Measurements from ENCODE around the gene STUM.
"Not testable (repeated sequence)": the region's sequence is repeated elsewhere in the genome, so short reads cannot be mapped to it uniquely, and the experiment has no call there.

The STUM gene

DNA sequence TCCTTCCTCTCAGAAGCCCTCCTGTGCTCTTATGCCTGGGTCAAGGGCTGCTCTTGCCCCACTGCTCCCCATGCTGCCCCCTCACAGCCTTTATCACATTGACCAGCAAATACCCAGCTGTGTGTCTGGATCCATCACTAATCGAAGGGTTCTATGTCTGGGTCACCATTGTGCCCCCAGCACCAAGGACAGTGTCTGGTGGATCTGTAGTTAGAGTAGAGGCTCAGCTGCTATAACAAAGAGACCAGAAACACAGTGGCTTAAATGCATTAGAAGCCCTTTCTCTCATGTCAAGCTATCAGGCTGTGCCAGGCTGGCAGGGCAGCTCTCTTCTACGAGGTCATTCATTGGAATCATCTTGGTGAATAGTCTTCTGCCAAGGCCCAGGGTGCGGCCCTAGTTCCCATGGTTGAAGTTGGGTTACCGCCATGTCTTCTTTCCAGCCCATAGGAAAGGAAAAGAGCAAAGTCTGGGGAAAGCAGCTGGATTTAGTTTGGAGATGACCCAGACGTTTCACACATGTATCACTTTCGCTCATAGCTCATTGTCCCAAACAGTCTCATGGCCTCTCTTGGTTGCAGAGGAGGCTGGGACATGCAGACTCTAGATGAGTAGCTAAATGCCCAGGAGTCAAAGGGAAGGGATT, 32.2 kb downstream of the STUM start:
- no peak for DNase-seq (ENCODE audit: low read depth in 2 of 2)

DNA sequence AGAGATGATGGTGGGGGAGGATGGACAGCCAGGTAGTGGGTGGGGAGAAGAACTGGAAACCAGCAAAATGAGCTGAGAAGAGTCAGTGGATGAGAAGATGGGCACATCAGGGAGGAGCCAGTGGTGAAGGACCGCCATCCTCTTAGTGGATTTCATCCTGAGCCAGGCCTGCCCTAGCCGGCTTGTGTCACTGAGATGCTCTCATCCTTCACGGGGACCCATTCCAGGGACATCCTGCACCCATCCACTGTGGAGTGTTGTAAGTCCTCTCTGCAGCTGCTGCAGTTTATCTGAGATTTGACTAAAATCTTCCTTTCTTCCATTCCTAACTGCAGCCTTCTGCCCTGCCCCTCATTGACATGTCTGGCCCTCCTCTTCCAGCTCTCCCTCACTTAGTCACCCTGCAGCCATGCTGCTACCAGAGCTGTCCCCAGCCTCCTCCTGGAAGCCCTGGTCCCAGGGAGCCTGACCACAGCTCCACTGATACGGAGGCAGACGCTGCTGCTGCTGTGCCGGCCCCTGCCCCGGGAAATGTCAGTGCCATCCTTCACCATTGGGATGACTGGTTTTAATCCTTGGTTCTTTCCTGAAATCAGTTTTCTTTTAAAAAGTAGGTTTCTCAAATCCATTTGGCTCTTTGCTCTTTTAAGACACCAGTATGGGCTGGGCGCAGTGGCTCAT, 33.2 kb downstream of the STUM start:
- no peak for DNase-seq (ENCODE audit: low read depth in 2 of 2)

DNA sequence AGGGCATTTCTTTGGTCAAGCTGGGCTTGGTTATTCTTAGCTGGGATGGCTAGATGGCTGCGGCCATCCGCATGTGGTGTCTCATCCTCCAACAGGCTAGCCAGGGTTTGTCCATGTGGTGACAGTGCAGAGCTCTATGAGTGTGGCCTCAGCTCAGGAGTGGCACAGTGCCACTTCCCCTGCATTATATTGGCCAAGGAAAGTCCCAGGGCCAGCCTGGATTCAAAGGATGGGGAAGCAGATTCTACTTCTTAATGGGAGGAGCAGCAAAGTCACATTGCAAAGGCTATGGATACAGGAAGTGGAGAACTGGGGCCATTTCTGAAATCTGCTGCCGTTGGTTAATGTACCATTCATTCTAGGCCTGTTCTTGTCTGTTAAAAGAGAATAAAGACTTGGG, 34.4 kb downstream of the STUM start:
- no peak for DNase-seq (ENCODE audit: low read depth in 2 of 2)

DNA sequence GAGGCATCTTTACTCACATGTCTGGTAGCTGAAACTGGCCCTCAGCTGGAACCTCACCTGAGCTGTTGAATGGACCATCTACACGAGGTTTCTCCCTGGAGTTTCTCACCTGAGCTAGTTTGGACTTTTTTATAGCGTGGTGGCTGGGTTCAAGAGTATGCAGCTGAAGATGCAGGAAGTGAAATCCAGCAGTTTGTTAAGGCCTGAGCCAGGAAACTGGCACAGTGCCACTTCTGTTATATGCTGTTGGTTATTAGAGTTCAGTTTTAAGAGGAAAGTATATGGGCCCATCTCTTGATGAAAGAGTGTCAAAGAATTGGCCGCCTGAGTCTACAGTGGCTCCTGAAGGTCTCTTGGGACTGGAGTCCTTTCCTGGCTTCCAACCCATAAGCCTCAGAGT, 35.6 kb downstream of the STUM start:
- no peak for DNase-seq (ENCODE audit: low read depth in 2 of 2)

DNA sequence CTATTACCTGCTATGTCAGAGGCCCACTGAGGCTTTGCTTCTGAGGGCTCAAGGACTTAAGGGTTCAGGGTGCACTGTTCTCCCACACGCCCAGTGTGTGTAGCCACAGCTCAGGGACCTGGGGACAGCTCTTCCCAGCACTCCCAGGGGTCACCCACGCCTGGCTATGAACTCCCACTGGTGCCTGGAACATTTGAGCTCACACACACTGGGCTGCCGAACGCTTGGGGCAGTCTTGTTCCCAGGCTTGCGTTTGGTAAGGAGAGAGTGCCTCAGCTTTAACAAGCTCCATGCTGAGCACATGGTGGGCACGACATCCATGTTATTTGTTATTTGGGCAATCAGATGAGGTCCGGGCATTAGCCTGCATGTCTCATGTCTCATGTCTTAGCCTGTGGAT, 37.6 kb downstream of the STUM start:
- DNase-seq (ENCODE audit: low read depth in 2 of 2), result no peak

DNA sequence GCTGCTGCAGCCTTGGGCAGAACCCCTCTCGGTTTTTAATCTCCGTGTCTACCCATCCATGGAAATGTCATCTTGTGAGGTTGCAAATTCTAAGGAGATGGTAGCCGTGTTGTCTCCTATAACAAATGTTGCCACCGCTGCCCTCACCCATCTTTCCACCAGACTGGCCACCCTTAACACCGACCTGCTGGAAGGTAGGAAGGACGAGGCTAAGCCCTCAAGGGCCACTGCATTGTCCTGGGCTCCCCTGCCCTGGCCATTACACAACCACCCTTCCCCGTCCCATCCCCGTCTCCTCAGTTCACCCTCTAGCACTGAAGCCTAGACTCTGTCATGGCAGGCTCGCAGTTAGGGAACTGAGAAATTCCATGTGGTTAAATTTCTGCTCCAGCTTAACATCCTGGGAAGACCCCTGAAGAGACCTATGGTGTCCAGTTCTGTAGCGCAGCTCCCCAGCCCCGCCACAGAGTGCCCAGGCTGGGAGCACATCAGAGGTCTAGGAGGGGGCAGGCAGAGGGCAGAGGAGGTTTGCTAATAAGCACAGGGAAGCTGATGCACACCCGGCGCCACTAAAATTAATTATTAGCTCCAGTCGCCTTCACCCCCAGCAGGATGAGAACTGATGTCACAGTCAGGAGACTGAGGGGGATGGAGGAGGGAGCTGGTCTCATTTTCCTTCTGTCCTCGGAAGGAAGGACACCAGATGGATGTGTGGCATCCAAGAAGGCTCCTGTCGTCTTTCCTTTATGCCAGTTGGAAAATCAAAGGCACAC, 38.3 kb downstream of the STUM start:
- no peak for DNase-seq (ENCODE audit: low read depth in 2 of 2)

DNA sequence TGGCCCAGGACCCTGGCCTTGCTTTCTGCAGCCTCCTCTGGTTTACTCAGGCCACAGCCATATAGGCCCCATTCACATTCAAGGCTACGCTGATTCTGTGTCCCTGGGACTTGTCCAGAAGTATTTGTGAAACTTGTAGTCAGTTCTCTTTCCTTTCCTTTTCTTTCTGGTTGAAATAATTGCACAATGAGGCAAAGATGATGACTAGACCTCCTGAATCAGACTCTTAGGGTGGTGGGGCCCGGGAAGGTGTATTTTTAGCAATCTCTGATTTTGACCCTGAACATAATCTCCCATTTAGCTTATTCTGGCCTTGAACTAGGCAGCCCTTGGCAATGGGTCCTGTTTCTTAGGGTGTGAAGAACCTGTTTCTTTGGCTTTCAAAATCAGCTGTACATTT, 39.9 kb downstream of the STUM start:
- DNase-seq (ENCODE audit: low read depth in 2 of 2), result no peak

DNA sequence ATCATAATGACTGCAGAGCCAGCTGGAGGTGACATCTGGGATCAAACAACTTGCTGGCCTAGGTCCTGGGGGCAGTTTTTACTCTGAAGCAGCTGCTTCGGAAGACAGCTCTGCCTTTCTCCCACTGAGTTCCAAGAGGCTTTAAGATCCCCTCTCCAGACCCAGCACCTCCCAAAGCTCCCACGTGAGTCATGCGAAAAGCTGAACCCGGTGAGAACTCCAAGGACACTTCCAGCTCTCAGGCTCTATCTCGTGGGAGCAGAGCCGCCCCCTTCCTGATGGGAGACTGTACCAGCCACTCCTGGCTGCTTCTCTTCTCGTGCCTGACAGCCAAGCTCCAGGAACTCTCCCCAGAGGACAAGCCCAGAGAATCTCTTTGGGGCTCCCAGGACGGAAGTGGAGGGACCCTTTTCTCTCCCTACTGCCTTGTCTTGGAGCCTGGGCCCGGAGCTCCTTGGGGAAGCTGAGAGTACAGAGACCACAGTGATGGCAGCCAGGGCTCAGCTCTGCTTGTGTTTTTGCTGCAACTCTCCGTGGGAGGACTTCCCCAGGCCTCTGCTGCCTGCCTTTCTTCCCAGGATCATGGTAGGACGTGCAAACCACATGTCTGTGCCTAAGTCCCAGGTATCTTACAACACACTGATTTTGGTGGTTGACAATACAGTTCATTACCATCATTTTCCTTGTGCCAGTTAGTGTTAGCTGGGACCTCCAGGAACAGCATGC, 40.6 kb downstream of the STUM start:
- no peak for DNase-seq (ENCODE audit: low read depth in 2 of 2)

DNA sequence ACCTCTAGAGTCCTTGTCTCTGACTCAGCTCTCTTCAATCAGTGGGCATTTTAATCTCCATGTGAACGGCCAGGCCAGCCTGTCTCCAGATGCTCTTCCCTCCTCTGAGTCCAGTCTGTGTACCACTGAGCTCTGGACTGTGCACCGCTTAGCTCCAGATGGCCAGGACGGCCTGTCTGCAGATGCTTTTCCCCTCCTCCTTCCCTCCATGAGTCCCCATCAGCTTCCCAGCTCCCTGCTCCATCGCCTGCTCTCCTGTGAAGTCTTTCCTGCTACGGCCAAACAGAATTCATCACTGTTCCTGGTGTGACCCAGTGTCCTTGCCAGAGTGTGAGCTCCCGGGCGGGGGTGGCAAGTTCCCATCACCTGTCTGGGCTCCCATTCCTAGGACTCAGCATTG, 42.0 kb downstream of the STUM start:
- DNase-seq (ENCODE audit: low read depth in 2 of 2), result no peak

DNA sequence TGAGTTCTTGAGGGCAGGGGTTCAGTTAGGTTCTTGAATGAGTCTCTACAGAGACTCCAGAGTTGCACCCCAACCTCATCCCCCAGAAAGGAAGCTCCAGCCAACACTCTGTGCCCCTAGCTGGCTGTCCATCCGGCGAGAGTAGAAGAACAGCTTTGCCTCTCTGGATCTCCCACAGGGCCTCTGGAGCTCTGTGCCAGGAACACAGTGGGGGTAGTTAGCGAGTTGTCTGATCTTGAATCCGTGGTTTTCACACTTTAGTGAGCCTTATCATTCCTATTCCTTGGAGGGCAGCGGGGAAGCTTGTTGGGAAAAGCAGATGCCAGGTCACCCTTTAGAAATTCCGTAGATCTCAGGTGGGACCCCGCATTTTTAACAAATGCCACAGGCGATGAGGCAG, 45.0 kb downstream of the STUM start:
- no peak for DNase-seq (ENCODE audit: low read depth in 2 of 2)

DNA sequence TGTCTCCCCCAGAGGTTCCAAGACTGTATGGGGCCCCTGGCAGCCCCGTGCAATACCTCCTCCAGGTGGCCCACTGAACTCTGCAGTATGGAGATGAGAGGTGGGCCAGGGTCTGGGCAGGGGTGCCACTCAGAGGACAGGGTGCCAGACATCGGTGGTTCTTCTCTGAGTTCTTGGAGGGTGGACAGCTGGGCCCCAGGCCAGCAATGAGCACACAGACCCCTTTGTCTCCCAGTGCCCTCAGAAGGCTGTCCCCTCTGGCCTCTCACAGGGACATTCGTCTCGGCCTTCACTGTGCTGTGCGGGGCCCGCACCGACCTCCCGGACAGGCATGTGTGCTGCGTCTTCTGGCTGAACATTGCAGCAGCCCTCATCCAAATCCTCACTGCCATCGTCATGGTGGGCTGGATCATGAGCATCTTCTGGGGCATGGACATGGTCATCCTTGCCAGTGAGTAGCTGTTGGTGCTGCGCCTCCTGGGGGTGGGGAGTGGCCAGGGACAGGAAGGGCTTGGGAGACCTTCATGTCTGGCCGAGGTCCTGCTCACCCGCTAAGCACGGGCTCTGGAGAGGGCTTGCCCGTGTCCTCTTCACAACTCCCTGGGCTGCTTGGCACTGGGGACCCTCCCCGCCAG, 48.1 kb downstream of the STUM start:
- no peak for DNase-seq (ENCODE audit: low read depth in 2 of 2)

DNA sequence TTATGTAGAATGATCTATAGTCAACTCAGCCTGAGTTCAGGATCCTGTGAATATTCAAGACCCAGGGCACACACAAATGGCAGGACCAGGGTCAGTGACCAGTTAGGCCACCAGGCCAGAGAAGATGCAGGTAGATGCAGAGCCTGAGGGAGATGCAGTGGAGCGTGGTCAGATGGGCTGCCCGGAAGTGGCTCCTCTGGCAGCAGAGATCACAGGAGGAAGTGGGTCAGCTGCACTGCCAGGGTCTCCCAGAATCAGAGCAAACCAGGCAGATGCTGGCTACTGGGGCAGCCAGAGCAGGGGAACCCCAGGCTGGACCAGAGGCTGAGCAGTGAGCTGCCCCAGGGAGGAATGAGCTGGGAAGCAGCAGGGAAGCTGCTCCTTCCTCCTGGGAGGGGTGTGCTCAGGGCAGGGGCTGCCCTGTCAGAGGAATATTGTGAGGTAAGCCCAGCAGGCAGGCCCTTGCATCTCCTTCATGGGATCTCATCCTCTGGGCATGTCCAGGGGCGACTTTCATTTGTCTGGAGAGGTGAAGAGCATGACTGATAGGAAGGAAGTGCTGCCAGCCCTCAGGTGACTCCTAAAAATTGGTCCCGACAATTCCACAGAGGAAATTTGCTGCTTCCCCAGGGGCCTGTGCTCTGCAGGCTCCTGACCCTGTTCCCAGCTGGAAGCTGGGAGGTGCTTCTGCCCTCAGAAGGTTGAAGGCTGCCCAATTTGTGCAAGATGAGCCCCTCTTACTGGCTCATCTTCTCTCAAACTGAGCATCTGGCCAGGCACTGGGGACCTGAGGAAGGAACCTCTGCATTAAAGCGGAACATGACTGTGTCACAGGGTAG, 49.3 kb downstream of the STUM start:
- no peak for DNase-seq (ENCODE audit: low read depth in 2 of 2)

DNA sequence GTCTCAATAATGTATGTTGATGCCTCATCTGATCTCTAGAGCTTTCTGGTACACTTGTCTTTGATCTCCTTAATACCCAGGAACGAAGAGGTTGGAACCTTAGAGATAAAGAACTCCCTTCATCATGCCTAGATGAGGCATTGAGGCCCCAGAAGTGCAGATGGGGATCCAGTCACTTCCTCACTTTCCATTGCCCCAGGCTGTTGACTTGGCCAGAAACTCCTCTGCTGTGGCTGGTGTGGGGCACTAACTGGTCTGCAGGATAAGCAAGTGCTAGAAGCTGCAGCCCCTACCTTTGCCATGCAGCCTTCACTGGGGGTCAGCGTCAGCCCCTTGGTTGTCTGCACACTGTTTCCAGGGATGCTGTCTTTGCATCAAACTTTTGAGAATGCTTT, 49.9 kb downstream of the STUM start:
- DNase-seq (ENCODE audit: low read depth in 2 of 2), result no peak

DNA sequence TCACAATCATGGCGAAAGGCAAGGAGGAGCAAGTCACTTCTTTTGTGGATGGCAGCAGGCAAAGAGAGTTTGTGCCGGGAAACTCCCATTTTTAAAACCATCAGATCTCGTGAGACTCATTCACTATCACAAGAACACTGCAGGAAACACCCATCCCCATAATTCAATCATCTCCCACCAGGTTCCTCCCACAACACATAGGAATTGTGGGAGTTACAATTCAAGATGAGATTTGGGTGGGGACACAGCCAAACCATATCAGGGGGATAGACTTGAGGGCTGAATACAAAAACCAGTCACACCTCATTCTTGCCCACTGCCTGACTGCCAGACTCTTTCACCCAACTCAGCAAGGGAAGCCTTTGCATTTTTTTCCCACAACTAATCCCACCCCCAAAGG, 50.4 kb downstream of the STUM start:
- DNase-seq (ENCODE audit: low read depth in 2 of 2), result not testable (repeated sequence)

DNA sequence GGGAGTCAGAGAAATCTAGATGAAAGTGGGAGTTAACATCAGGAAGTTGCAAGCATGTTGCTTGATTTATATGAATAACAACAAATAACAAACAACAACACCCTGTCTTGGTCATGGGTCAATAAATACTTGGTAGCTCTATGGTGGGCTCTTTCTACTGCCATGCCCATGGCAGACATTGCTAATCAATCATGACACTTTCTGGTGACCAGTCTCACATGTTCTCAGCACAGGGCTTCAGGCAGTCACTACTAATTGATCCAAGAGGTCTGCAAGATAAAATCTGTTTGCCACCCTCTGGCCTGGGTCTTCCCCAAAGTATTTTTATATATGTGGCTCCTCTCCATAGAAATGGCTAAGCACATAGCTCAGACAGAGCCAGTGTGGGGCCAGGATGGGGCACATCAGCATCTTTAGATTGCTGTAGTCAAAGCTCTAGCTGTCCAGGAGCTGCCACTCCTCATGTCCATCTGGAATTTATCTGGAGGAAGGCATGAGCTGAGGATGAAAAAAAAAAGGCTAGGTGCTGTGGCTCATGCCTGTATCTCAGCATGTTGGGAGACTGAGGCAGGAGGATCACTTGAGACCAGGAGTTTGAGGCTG, 51.2 kb downstream of the STUM start:
- no peak for DNase-seq (ENCODE audit: low read depth in 2 of 2)

DNA sequence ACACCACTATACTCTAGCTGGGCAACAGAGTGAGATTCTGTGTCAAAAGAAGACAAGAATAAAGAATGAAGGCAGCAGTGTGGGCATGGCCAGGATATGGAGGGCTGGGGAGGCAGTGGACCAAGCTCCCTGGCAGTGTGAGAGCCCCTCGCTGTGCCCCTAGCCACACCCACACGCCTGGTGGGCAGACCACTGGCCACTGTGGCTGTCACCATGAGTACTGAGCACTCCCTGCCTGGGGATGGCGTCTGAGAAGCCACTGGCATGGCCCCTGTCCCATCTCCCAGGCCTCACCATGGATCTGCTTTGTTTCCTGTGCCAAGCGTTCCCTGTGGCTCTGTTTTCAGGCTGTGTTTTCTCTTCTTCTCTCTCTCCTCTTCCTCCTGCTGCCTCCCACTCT, 51.7 kb downstream of the STUM start:
- DNase-seq (ENCODE audit: low read depth in 2 of 2), result no peak

DNA sequence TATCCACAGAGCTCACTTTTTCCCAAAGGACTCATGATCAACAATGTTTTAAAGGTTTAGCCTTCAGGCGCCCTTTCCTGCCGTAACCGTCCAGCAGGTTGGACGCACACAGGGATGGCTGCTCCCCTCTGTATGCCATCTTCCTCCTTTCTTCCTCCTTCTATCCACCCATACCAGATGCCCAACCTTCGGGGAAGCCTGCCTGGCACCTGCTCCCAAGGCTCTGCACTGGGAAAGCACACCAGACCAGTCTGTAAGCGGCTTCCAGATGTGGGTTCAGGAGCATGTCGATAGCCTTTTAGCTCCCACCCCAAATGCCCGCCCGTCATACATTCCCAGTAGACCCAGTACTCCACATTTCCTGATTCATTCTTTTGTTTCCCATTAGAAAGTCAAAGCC, 52.9 kb downstream of the STUM start:
- no peak for DNase-seq (ENCODE audit: low read depth in 2 of 2)

DNA sequence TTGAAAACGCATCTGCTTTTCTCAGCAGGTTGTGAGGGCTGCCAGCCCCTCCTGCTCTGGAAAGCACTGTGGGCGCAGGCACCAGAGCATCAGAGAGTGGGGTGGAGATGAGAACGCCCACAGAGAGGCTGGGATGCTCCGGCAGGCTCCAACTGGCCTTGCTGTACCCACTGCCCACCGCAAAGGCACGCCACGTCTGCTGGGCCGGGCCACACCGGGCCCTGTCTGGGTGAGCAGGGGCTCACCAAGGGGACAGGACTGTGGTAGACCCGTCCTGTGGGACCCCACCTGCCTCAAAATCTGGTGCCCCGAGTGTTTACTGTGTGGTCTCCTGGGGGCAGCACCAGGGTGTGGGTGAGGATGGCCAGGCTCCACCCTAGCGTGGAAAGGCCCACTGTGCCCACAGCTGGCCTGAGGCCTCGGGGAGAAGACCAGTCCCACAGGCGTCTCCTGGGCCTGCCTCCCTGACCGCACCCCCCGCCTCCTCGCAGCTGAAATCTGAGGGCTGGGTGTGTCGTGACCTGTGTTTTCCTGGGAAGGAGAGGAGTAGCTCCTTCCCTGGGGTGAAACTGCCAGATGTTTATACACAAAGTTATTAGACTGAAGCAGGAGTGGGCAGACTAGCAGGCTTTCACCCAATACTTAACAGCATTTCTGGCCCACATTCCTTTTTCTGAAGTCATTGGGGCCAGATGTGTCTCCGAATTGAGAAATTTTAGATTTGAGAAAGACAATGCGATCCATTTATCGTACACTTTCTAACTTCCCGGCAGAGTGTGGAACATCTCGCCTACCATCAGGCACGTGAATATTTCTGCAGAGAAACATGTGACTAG, 53.8 kb downstream of the STUM start:
- no peak for DNase-seq (ENCODE audit: low read depth in 2 of 2)

DNA sequence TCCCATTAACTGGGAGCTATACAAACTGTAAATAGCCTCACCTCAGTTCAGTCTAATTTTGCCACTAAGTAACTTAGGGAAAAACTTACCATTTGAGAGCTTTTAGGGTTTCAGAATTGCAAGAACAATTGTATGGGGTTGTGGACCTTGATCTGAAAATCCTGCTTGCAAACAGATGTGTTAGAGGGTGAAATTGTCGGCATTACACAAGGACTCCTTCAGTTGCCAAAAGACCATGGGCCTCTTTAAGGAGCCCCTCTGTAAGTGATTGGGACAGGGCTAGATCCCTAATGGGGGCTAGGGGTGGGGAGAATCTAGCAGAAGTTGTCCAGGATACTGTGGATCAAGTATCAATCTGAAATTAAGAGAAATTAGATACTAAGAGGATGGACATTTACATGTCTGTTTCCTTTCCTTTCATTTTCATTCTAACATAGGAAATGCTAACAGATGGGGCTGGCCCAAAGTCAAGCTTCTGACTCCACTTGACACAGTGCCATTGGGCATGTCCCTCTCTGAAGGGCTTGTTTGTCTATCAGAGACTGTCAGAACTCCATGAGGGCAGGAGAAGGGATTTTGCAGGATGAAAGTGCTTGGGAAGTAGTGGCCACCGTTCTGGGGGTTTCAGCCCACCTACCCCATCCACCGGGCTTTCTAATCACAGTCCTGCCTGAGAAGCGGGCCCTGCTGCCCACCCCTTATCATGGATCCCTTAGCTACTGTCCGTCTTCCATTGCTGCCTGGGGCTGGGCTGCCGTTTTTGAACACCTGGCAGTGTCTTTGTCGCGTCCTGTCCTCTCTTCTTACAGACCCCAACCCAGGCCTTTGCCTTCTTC, 54.7 kb downstream of the STUM start:
- DNase-seq (ENCODE audit: low read depth in 2 of 2), result no peak

Measured in stimulated activated CD8-positive, alpha-beta memory T cell treated with anti-CD3 and anti-CD28 coated beads, Interleukin-2, amount 100 ng/mL, for 48 hours (primary cell).